Tibial artery (tissue), 4 donors: ENCODE results near the gene MAGI2.

Experiments
- DNase-seq, 2 donors: peaks; one replicate each; pipeline ENCODE4 v3.0.0-alpha.2; 2019
- H3K27ac ChIP-seq, 2 donors: fragments of 200-600 bp; sonication (generic) in 1 of 2; 1 replicate in 1 of 2; 2 replicates in 1 of 2; pipeline ENCODE4 v1.5.1; 2018 to 2019; ENCODE audit warnings: mild to moderate bottlenecking in 1 of 2
- H3K27me3 ChIP-seq, 2 donors: fragments of 200-600 bp; sonication (generic) in 1 of 2; one replicate each; pipeline versions ENCODE4 v1.5.1 to v1.6.0; 2016 to 2019
- H3K36me3 ChIP-seq, 3 donors: fragments of 200-600 bp; sonication (generic) in 2 of 3; one replicate each; pipeline ENCODE4 v1.5.1; 2016 to 2019; ENCODE audit warnings: mild to moderate bottlenecking in 2 of 3
- H3K4me1 ChIP-seq, 4 donors: fragments of 200-600 bp; sonication (generic) in 2 of 4; 1 replicate in 3 of 4; 2 replicates in 1 of 4; pipeline ENCODE4 v1.5.1; 2016 to 2019
- H3K4me3 ChIP-seq, 2 donors: fragments of 200-600 bp; sonication (generic) in 1 of 2; 1 replicate in 1 of 2; 2 replicates in 1 of 2; pipeline ENCODE4 v1.5.1; 2018 to 2019; ENCODE audit warnings: mild to moderate bottlenecking in 2 of 2
- H3K9me3 ChIP-seq, 3 donors: fragments of 200-600 bp; sonication (generic) in 1 of 3; one replicate each; pipeline ENCODE4 v1.5.1; 2016 to 2019
- intact Hi-C: fragments of 100-400 bp; cut with DNase I; formaldehyde crosslinking; loops from one replicate; pipeline ENCODE4 v1.15.0; 2023; ENCODE audit warnings: low total_unique reads
- TF ChIP-seq, protein P1 (sequence below), 2 experiments: fragments of 200-600 bp in 1 of 2; fragments of 450-650 bp in 1 of 2; IDR thresholded peaks; one replicate each; pipeline ENCODE4 v1.5.1; 2017 to 2019; ENCODE audit warnings: antibody characterized with exemption in 2 of 2, mild to moderate bottlenecking in 1 of 2, moderate library complexity in 1 of 2

MAGI2 gene

DNA sequence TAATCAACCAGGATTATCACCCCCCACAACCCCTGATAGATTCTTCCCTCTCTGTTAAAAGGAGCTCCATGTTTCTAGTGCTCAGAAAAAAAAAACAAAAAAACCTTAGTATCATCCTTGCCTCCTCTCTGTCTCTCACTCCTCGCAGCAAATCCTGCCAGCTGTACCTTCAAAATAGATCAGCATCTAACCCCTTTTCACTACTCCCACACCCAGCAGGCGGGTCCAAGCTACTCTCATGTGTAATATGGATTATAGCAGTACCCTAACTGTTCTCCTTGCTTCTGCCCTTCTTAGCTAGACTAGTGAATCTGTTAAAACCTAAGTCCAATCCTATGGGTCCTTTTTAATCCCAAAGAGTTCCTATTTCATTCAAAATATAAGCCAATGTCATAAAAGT is 667.4 kb downstream of the MAGI2 start:
- Histone ChIP-seq H3K27me3 (no peaks in the 10 kb centered on the region), H3K36me3 (no peaks in the 10 kb centered on the region), H3K4me3 (no peak overlapping the region), H3K4me1 (no peaks in the 10 kb centered on the region), H3K9me3 (no peaks in the 10 kb centered on the region), H3K27ac (no peak overlapping the region)
- TF ChIP-seq, protein P1, sequence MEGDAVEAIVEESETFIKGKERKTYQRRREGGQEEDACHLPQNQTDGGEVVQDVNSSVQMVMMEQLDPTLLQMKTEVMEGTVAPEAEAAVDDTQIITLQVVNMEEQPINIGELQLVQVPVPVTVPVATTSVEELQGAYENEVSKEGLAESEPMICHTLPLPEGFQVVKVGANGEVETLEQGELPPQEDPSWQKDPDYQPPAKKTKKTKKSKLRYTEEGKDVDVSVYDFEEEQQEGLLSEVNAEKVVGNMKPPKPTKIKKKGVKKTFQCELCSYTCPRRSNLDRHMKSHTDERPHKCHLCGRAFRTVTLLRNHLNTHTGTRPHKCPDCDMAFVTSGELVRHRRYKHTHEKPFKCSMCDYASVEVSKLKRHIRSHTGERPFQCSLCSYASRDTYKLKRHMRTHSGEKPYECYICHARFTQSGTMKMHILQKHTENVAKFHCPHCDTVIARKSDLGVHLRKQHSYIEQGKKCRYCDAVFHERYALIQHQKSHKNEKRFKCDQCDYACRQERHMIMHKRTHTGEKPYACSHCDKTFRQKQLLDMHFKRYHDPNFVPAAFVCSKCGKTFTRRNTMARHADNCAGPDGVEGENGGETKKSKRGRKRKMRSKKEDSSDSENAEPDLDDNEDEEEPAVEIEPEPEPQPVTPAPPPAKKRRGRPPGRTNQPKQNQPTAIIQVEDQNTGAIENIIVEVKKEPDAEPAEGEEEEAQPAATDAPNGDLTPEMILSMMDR (IDR thresholded peaks at IDR 0.05): no peak
- intact Hi-C loops: no loop called here
- DNase-seq: no peak

DNA sequence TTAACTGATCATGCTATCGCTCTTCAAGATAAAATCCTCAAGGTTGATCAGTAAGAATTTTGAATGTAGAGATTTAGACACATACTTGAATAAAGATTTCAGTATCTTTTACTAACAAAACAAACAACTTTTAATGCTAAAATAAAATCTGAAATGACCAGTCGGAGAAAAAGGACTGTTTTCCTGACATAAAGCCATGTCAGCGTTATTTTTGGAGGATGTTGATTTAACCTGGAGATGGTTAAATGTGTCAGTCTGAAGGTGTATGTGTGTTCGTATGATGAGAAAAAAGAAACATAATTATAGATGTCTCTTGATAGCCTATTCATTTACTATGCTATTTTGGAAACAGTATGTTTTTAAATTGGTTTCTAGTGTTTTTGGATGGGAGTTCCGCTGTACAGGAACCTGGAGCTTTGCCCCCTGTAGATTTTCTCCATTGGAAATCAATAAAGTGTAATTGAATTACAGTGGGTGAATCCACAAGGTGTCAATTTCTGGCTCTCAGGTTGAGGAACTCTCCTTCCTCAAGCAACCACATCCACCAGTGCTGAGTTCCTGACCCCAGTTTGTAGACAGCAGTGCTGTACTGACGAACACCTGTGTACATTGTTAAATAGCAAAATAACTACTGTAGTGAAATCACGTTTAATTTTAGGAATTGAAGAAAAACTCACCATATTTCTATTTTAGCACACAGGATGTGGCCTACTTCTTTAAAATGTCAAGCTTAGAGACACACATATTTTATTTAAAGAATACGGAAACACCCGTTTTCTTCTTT is 670.1 kb downstream of the MAGI2 start:
- H3K9me3 ChIP-seq: no peaks in the 10 kb centered on the region
- H3K4me1 ChIP-seq: no peaks in the 10 kb centered on the region
- intact Hi-C loops: no loop called here
- H3K4me3 ChIP-seq: no peak overlapping the region
- DNase-seq: no peak
- H3K27ac ChIP-seq: no peak overlapping the region
- TF ChIP-seq, protein P1 (IDR thresholded peaks at IDR 0.05): no peak
- H3K27me3 ChIP-seq: no peaks in the 10 kb centered on the region
- H3K36me3 ChIP-seq: no peaks in the 10 kb centered on the region

GRCh38 chr7:78780560-78780959 is 672.9 kb downstream of the MAGI2 start:
- Histone ChIP-seq H3K9me3 (no peaks in the 10 kb centered on the region), H3K27me3 (no peaks in the 10 kb centered on the region), H3K4me3 (no peak overlapping the region), H3K36me3 (no peaks in the 10 kb centered on the region), H3K27ac (no peak overlapping the region), H3K4me1 (no peaks in the 10 kb centered on the region)
- intact Hi-C loops: no loop called here
- TF ChIP-seq, protein P1 (IDR thresholded peaks at IDR 0.05): no peak
- DNase-seq: no peak

GRCh38 chr7:78779788-78780187 is 673.7 kb downstream of the MAGI2 start:
- no peak overlapping the region for H3K27ac ChIP-seq
- H3K4me1 ChIP-seq: no peaks in the 10 kb centered on the region
- H3K9me3 ChIP-seq: no peaks in the 10 kb centered on the region
- no peak for DNase-seq
- no peaks in the 10 kb centered on the region for H3K36me3 ChIP-seq
- H3K27me3 ChIP-seq: no peaks in the 10 kb centered on the region
- intact Hi-C loops: no loop called here
- no peak overlapping the region for H3K4me3 ChIP-seq
- TF ChIP-seq, protein P1 (IDR thresholded peaks at IDR 0.05): no peak

DNA sequence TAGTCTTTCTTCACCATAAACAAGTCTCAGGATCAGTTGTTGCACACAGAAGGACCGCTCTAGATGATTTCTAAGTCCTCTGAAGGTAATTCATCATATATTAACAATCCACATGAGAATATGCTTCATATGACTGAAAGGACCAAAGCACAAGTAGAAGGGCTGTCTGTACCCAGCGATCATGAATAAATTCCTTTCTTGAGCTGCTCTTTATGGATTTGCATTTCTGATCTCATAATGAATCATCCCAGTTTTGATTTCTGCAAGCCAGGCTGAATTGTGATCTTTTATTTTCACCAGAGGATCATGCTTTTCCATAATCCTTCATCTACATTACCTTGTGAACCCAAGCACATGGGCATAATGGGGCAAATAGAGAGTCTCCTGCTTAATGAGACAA is 675.6 kb downstream of the MAGI2 start:
- H3K36me3 ChIP-seq: no peaks in the 10 kb centered on the region
- TF ChIP-seq, protein P1 (IDR thresholded peaks at IDR 0.05): no peak
- intact Hi-C loops: no loop called here

More for the DNA sequence above, 675.6 kb downstream of the MAGI2 start:
- H3K9me3 ChIP-seq: no peaks in the 10 kb centered on the region
- no peak overlapping the region for H3K27ac ChIP-seq
- no peak for DNase-seq
- peaks cover 0 to 12% (median 0%) of the 10 kb centered on the region in 4 donors for H3K4me1 ChIP-seq
- no peaks in the 10 kb centered on the region for H3K27me3 ChIP-seq
- H3K4me3 ChIP-seq: no peak overlapping the region
